Measurements from ENCODE around the gene ACOXL. TPM values are rescaled to one million over a fixed set of nuclear protein-coding genes. Genes with fewer than 3 reads are reported as not detected.

Gene ACOXL
- total RNA-seq, 2 experiments from 2014 or later = not detected

DNA sequence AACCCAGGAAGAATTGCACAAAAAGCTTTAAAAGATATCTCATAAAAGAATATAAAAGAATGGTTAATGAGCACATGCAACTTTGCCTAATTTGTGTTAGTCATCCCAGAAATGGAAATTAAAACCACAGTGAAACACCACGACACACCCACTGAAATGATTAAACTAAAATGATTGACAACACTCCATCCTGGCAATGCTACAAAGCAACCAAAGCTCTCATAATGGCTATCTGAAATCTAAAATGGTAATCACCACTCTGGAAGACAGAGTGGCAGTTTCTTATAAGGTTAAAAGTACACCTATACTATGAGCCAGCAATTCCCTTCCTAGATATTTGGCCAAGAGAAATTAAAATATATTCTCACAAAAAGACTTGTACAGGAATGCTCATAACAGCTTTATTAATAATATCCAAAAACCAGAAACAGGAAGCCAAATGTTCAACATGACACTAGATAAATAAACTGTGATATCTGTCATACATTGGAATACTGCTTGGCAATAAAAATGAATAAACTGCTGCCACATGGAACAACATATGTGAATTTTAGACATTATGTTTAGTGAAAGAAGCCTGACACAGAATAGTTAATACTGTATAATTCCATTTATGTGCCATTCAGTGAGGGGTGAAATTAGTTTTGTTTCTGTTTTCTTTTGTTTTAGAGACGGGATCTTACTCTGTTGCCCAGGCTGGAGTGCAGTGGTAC lies 283.1 kb downstream of the ACOXL start:
- Mint-ChIP-seq H3K27me3 (peaks cover 12% of the 10 kb centered on the region), H3K4me3 (no peak overlapping the region), H3K4me1 (peaks cover 19% of the 10 kb centered on the region), H3K9me3 (peaks cover 9% of the 10 kb centered on the region), H3K27ac (no peak overlapping the region), H3K36me3 (peaks cover 3% of the 10 kb centered on the region)
- DNase-seq = no peak

DNA sequence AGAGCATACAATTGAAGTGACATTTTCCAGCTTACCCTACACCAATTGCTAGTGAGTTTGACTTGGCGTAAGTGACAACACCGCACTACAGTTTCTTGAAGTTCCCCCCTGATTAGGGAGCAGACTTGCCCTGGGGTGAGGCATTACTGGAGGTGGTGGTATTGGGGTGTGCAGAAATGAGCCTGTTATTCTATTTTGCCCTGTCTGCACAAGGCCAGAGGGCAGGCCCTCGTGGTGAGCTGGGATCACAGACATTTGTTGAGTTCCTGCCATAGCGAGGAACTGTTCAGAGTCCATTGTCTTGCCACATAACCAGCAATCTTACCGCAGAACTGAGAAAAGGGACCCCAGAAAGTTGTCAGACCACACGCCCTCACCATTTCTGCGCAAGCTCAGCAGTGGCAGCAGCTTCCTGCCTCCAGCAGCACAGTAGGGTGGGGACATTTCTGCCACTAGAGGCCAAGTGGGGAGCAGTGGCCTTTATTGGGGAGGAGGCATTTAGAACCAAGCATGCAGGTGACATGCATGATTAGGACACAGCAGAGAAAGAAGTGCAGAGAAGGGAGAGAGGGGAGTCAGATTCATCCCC lies 284.8 kb downstream of the ACOXL start:
- H3K27me3 Mint-ChIP-seq = peaks cover 7% of the 10 kb centered on the region
- H3K9me3 Mint-ChIP-seq = peaks cover 5% of the 10 kb centered on the region
- H3K27ac Mint-ChIP-seq = no peak overlapping the region
- no peak for DNase-seq
- H3K36me3 Mint-ChIP-seq = no peaks in the 10 kb centered on the region
- no peak overlapping the region for H3K4me3 Mint-ChIP-seq
- H3K4me1 Mint-ChIP-seq = peaks cover 19% of the 10 kb centered on the region

DNA sequence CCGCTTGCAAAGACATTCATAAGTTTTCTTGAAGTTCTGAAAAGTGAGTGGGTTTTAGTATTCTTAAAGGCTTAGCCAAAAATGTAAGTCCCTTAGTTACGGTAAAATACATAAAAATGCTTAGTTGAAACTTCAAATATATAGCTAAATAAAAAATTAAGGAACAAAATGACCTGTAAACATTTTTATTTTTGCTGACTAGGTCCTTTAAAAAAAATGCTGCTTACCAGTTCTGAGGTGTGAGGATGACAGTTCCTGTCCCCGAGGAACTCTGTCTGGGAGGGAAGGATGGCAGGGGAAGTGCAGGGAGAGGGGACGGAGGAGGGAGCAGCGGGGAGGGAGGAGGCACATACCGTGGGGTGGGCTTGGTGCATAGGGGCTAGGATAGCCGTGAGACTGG lies 285.5 kb downstream of the ACOXL start:
- no peak for DNase-seq
- Mint-ChIP-seq H3K9me3 (peaks cover under 1% of the 10 kb centered on the region), H3K27ac (no peak overlapping the region), H3K27me3 (peaks cover 7% of the 10 kb centered on the region), H3K4me3 (no peak overlapping the region), H3K4me1 (peaks cover 19% of the 10 kb centered on the region), H3K36me3 (no peaks in the 10 kb centered on the region)

DNA sequence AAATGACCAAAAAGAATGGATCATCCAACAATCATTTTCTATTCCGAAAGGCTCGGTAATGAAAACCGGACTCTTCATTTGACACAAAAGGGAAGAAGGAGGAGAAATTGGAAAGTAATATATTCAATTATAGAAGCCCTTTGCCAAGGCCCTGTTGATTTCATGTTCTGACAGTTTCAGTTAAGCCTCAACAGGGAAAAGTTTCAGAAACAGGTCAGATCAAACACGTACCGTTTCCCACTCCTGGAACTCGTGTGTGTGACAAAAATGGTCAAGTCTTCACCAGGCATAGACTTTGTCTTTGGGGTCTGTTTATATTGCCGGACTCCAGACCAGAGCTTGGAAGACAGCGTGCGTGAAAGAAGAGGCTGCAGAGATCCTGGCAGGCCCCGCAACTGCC lies 287.0 kb downstream of the ACOXL start:
- H3K36me3 Mint-ChIP-seq = no peaks in the 10 kb centered on the region
- H3K4me3 Mint-ChIP-seq = no peak overlapping the region
- H3K4me1 Mint-ChIP-seq = peaks cover 19% of the 10 kb centered on the region
- DNase-seq = no peak
- no peak overlapping the region for H3K27ac Mint-ChIP-seq
- H3K27me3 Mint-ChIP-seq = peaks cover under 1% of the 10 kb centered on the region
- no peaks in the 10 kb centered on the region for H3K9me3 Mint-ChIP-seq

DNA sequence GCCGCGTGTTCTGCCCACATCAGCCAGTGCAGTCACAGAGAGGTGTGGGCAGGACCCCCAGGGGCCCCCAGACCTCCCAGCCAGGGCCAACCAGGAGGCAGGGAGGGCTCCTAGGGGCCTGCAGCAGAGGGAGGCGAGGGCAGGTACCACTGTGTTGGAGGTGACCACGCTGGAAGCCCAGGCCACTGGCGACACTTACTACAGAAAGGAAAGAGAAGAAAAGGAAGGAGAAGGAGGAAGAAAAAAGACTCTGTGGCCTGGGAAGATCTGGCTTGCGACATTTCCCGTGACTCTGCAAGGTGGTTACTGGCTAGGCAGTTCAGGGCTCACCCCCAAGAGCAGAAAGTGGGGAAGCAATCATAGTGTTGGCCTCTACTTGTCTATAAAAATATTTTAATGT lies 290.3 kb downstream of the ACOXL start:
- no peak overlapping the region for H3K27ac Mint-ChIP-seq
- H3K9me3 Mint-ChIP-seq = no peaks in the 10 kb centered on the region
- peaks cover 2% of the 10 kb centered on the region for H3K4me1 Mint-ChIP-seq
- peaks cover 3% of the 10 kb centered on the region for H3K27me3 Mint-ChIP-seq
- H3K4me3 Mint-ChIP-seq = no peak overlapping the region
- no peak for DNase-seq
- no peaks in the 10 kb centered on the region for H3K36me3 Mint-ChIP-seq

DNA sequence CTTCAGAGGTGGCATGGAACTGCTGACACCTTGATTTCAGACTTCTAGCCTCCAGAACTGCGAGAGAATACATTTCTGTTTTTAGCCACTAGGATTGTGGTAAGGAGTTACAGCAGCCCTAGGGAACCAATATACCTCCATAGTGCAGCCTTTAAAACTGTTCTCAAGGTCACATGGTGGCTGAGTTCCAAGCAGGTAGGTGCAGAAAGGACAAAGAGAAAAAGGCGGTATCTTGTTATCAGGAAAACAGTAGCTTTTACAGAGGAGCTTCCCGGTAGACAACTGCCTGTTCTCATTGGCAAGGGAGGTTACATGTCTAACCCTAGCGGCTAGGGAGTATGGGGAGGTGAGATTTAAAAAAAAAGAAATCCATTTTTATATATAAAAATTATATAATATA lies 292.1 kb downstream of the ACOXL start:
- Mint-ChIP-seq H3K27ac (no peak overlapping the region), H3K4me1 (peaks cover 2% of the 10 kb centered on the region)

DNA sequence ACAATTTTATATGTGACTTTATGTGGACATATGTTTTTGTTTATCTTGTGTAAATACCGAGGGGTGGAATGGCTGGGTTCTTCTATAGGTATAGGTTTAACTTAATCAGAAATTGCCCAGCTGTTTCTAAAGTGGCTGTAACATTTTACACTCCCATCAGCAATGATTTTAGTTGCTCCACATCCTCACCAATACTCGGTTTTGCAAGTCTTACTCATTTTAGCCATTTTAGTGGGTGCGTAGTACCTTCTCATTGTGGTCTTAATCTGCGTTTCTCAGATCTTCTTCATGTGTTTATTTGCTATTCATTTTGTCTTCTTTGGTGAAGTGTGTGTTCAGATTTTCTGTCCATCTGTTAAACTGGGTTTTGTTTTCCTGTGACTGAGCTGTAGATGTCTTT lies 292.9 kb downstream of the ACOXL start:
- no peak overlapping the region for H3K4me3 Mint-ChIP-seq
- peaks cover 3% of the 10 kb centered on the region for H3K4me1 Mint-ChIP-seq
- H3K9me3 Mint-ChIP-seq = peaks cover 2% of the 10 kb centered on the region
- H3K36me3 Mint-ChIP-seq = no peaks in the 10 kb centered on the region
- DNase-seq = no peak
- peaks cover 3% of the 10 kb centered on the region for H3K27me3 Mint-ChIP-seq
- H3K27ac Mint-ChIP-seq = no peak overlapping the region

More for the DNA sequence above, 292.1 kb downstream of the ACOXL start:
- Mint-ChIP-seq H3K36me3 (no peaks in the 10 kb centered on the region), H3K9me3 (peaks cover 2% of the 10 kb centered on the region), H3K27me3 (peaks cover 3% of the 10 kb centered on the region), H3K4me3 (no peak overlapping the region)
- no peak for DNase-seq

DNA sequence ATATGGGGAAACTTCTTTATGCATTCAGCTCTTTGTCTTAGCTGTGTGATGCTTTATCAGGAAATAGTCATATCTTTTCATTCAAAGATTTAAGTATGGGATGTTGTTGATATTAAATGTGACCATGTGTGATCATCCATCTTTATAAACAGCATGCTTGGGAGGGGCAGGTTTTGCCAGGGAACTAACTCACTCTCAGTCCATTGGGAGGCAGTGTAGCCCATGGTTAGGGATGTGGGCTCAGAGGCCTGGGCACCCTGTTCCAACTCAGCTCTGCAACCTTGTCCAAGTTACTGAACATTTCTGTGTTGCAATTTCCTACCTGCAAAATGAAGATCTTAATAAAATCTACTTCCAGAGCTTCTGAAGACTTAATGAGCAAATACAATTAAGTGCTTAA lies 296.3 kb downstream of the ACOXL start:
- DNase-seq = no peak
- Mint-ChIP-seq H3K4me1 (peaks cover 11% of the 10 kb centered on the region), H3K4me3 (no peak overlapping the region), H3K9me3 (peaks cover 2% of the 10 kb centered on the region), H3K36me3 (no peaks in the 10 kb centered on the region), H3K27ac (no peak overlapping the region), H3K27me3 (peaks cover 3% of the 10 kb centered on the region)

DNA sequence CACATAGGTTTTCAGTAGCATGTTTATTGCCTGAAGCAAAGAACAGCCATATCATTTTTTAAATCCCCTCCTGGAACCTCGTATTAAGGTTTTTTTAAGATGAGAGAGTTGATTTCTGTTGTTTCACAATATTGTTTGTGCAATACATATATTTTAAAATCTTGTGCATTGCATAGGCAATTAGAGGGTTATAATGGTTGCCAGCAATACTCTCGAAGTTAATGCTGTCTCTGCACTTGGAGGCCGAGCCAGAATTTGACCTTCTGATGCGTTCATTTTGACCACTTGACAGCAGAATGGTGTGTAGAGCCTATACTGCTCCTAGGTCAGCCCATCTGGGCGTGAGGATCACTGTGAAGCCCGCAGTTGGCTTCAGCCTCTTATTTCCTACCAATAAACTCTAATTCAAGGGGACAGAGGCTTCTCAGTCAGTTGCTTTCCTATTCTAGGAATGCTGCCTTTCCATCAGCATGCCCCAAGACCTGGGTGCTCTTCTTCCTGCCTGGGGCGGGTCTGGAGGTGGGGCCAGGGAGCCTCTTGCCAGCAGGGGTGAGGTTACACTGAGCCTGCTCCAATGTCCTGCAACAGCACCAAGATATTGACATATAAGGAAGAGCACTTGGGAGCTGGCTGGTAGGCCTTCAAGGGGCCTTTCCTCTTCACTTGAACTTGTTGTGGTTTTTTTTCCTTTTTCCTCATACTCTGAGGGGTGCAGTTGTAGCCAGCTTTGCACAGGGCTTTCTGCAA lies 297.0 kb downstream of the ACOXL start:
- Mint-ChIP-seq H3K36me3 (no peaks in the 10 kb centered on the region), H3K4me1 (peaks cover 11% of the 10 kb centered on the region), H3K27me3 (peaks cover 6% of the 10 kb centered on the region), H3K9me3 (peaks cover 2% of the 10 kb centered on the region), H3K27ac (no peak overlapping the region), H3K4me3 (no peak overlapping the region)
- no peak for DNase-seq

DNA sequence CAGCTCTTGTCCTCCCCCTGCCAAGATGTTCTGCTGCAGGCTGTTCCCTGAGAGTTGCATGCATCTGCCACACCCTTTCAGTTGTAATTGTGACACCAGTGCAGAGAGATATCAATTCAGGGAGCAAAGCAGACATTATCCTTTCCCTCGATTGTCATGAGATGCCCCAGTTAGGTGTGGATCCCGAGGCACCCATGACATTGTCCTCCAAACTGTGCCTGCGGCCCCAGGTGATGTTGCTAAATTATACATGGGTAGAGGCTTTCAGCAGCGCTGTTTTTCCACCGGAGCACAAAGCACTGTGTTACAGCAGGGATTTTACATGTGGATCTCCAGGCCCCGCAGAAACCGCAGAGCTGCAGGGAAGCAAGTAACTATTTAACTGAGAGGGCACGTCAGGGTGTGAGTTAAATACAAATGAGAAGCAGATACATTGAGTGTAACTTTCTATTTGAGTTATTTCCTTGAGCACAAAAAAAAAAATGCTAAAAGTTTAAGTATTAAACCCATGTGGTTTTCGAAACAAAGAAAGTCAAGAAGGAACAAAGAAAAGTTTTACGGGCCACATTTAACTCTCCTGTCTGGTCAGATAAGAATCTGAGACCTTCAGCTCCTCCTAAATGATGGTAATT lies 298.0 kb downstream of the ACOXL start:
- H3K4me3 Mint-ChIP-seq = no peak overlapping the region
- peaks cover 10% of the 10 kb centered on the region for H3K4me1 Mint-ChIP-seq
- peaks cover 2% of the 10 kb centered on the region for H3K9me3 Mint-ChIP-seq
- H3K36me3 Mint-ChIP-seq = no peaks in the 10 kb centered on the region
- no peak for DNase-seq
- H3K27ac Mint-ChIP-seq = no peak overlapping the region
- H3K27me3 Mint-ChIP-seq = peaks cover 11% of the 10 kb centered on the region

DNA sequence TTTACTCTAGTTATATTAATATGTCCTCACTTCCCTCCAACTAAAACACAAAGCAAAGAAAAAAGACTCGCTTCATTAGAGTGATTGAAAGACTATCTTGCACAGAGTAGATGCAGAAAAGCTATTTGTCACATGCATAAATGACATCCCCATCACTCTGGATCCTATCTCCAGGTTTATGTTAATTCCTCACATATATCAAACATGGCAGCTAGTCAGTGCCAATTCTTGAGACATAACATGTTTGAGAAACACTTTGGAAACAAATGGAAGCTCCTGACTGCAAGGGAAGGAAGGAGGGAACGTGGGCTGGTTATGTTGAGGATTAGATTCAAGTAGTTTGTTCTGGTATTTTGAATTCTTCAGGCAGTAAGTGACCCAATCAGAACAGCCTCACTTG lies 298.6 kb downstream of the ACOXL start:
- no peaks in the 10 kb centered on the region for H3K36me3 Mint-ChIP-seq
- H3K27me3 Mint-ChIP-seq = peaks cover 9% of the 10 kb centered on the region
- peaks cover 2% of the 10 kb centered on the region for H3K9me3 Mint-ChIP-seq
- no peak for DNase-seq
- H3K27ac Mint-ChIP-seq = no peak overlapping the region
- peaks cover 13% of the 10 kb centered on the region for H3K4me1 Mint-ChIP-seq
- H3K4me3 Mint-ChIP-seq = no peak overlapping the region

DNA sequence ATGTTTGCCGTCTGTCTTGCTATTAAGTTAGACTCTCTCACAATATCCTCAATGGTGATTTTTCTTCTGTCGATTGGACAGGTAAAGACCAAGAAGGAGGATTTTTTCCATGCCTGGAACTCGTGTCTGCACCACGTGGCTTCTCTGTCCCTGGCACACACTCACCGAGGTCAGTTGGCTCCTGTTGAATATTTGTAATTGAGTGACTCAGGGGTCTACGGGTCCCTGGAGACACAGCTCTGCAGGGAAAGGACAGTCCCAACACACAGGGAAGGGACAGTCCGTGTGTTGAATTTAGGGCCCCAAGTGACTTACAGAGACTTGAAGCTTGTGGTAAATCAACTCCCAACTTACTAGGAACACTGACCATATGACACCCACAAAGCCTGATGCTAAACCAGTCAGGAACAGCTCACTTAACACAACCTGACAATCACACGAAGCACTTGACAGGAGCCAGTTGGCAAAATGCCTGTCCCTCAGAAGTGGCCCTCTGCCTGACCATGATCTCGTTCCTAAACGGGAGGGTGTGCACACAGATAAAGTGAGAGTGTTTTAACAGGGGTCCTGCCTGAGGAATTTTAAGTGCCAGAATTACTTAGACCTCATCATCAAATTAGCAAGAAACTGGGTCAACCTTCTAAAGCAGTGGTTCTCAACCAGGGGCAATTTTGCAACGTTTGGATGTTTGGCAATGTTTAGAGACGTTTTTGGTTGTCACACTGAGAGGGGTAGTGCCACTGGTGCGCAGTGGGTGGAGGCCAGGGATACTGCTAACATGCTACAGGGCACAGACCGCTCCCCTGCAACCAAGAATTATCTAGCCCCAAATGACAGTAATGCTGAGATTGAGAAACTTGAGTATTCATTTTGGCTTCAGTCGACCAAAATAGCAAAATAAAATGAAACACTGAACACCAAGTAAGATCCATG lies 299.4 kb downstream of the ACOXL start:
- H3K27ac Mint-ChIP-seq = no peak overlapping the region
- no peak overlapping the region for H3K4me3 Mint-ChIP-seq
- H3K9me3 Mint-ChIP-seq = peaks cover 2% of the 10 kb centered on the region
- H3K4me1 Mint-ChIP-seq = peaks cover 20% of the 10 kb centered on the region
- DNase-seq = no peak
- H3K27me3 Mint-ChIP-seq = peaks cover 7% of the 10 kb centered on the region
- no peaks in the 10 kb centered on the region for H3K36me3 Mint-ChIP-seq

DNA sequence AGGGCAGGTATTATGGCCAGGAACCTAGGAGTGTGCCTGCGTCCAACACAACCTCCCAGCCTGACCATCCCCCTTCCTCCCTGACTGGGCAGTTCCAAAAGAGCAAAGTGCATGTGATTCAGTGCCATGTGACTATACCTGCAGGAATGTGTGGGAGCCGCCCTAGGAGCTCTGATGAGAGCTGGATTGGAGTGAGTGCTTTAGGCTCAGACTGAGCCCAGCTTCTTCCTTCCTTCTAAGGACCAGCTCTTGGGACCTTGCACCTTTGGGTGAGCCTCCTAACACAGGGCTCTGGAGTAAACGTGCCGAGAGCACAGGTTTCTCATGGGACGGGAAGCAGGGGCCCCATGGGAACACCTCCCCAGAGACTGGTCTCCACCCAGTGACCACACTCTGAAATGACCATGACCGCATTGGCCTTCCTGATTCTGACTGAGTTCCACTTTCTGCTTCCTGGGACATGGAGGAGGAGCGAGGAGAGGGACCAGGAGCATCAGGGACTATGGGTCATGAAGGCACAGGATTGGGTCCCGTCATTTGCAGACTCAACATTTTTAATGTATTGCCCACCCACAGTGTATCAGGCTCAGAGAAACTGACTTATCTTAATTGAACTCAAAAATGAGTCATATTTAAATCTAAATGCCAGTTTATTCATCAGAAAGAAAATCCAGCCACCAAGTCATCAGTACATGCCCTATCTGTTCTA lies 300.5 kb downstream of the ACOXL start:
- peaks cover 2% of the 10 kb centered on the region for H3K9me3 Mint-ChIP-seq
- peaks cover 8% of the 10 kb centered on the region for H3K27me3 Mint-ChIP-seq
- no peak overlapping the region for H3K4me3 Mint-ChIP-seq
- peaks cover 27% of the 10 kb centered on the region for H3K4me1 Mint-ChIP-seq
- no peak overlapping the region for H3K27ac Mint-ChIP-seq
- H3K36me3 Mint-ChIP-seq = no peaks in the 10 kb centered on the region
- DNase-seq = no peak

DNA sequence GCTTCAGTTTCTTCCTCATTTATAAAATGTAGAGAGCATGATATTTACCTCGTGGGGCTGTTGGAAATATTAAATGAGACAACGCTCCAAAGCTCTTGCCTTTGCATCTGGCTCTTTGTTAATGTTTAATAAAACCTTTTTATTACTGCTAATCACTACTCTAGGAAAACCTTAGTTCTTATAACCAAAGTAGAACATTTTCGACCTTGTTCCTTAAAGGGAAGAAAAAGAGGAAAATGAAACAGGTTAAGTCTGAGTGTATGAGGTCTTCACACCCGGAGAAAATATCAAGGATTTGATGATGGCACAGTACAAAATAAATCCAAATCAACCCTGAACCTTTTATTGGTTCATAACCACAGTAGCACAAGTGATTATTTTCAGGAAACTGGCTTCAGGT lies 301.8 kb downstream of the ACOXL start:
- DNase-seq = no peak
- H3K27ac Mint-ChIP-seq = no peak overlapping the region
- peaks cover 10% of the 10 kb centered on the region for H3K27me3 Mint-ChIP-seq
- peaks cover 34% of the 10 kb centered on the region for H3K4me1 Mint-ChIP-seq
- no peaks in the 10 kb centered on the region for H3K9me3 Mint-ChIP-seq
- no peak overlapping the region for H3K4me3 Mint-ChIP-seq
- H3K36me3 Mint-ChIP-seq = no peaks in the 10 kb centered on the region

All from activated naive CD8-positive, alpha-beta T cell treated with anti-CD3 and anti-CD28 coated beads for 36 hours (primary cell).